ENCODE data around the gene DCUN1D2. TPM values are rescaled to one million over a fixed set of nuclear protein-coding genes. Genes with fewer than 3 reads are reported as not detected.

Gene DCUN1D2
- total and polyA plus RNA-seq, 10 of the 15 experiments (the other 5 are each of a cell fraction or from before 2014, with no cell fraction given): 2.5 to 23.6 (median 9.3) TPM

- TF ChIP-seq GATAD2B (conservative IDR thresholded peaks at IDR 0.05; ENCODE audit: low read depth) (no peak), STAT1 (conservative IDR thresholded peaks at IDR 0.05) (no peak), SIX5 (IDR thresholded peaks at IDR 0.05; ENCODE audit: low read depth, low read length, severe bottlenecking) (no peak), CEBPB (IDR thresholded peaks at IDR 0.05; ENCODE audit: borderline replicate concordance in 1 of 2, low read depth in 2 of 2, low read length in 2 of 2) (no peak), PAX8 (IDR thresholded peaks at IDR 0.05) (no peak)
Observed at GRCh38 chr13:113474179-113474578, 16.3 kb downstream of the DCUN1D2 start (continued).

- ChIA-PET SMC1A (ENCODE audit: uncharacterized antibody, unreplicated experiment) (no interaction called here), POLR2A (no interaction called here), RAD21 (ENCODE audit: unreplicated experiment) (no interaction called here), CTCF (no interaction called here)
- BruUV-seq (replicated peaks): no TSS peak
- Histone ChIP-seq H3K4me1 (ENCODE audit: control insufficient read depth, insufficient read depth, low read length) (no peaks in the 10 kb centered on the region), H3K79me2 (ENCODE audit: control insufficient read depth, insufficient read depth, low read length) (no peaks in the 10 kb centered on the region), H2AFZ (ENCODE audit: control insufficient read depth, low read depth, low read length) (no peak overlapping the region), H3K9ac (ENCODE audit: control insufficient read depth, insufficient read depth, low read length) (no peak overlapping the region), H3K9me3 (replicated peaks; ENCODE audit: control insufficient read depth, insufficient read depth, low read length) (no peaks in the 10 kb centered on the region), H3K4me3 (no peak overlapping the region), H3K36me3 (ENCODE audit: control insufficient read depth in 2 of 2, insufficient read depth in 2 of 2, low read length in 1 of 2) (peaks cover 8 to 16% of the 10 kb centered on the region in 2 experiments), H3K4me2 (ENCODE audit: control insufficient read depth, insufficient read depth) (no peak overlapping the region), H4K20me1 (ENCODE audit: control insufficient read depth, insufficient read depth) (no peaks in the 10 kb centered on the region), H3K27ac (ENCODE audit: control insufficient read depth, insufficient read depth) (no peak overlapping the region), H3K27me3 (replicated peaks in 1 of 2; ENCODE audit: control insufficient read depth in 2 of 2, insufficient read depth in 2 of 2, low read length in 1 of 2) (no peaks in the 10 kb centered on the region)
- DNase-seq (ENCODE audit: low read depth, low spot score) (no peak), ATAC-seq (no peak), FAIRE-seq (no peak)
- TF ChIP-seq MYC (IDR thresholded peaks at IDR 0.05; ENCODE audit: insufficient read depth, insufficient read length, insufficient replicate concordance, low read length, severe bottlenecking) (no peak), JUNB (IDR thresholded peaks at IDR 0.05) (no peak), ETV6 (conservative IDR thresholded peaks at IDR 0.05 in 1 of 2, IDR thresholded peaks at IDR 0.05 in 1 of 2; ENCODE audit: borderline replicate concordance in 1 of 2, low read depth in 1 of 2) (no peak), JUND (IDR thresholded peaks at IDR 0.05; ENCODE audit: low read depth, low read length) (no peak), SUZ12 (IDR thresholded peaks at IDR 0.05; ENCODE audit: unreplicated experiment) (no peak), MYB (IDR thresholded peaks at IDR 0.05; ENCODE audit: borderline replicate concordance, low read depth, low read length) (no peak)
- WGBS (ENCODE audit: insufficient coverage, insufficient replicate concordance, low lambda C conversion rate, missing lambda C conversion rate): over 99% methylated on average over 28 of the region's 28 CpGs
- intact Hi-C loops (cut with micrococcal nuclease; ENCODE audit: unreplicated experiment): no loop called here
- in situ Hi-C loops (cut with MboI): no loop called here
Observed at GRCh38 chr13:113472355-113473025, 18.0 kb downstream of the DCUN1D2 start.
